OCI-LY7 (cell line): ENCODE measurements around the gene VENTX.

Experiments
- CTCF ChIP-seq: fragments of 200-600 bp; sonication (generic); conservative IDR thresholded peaks from 2 replicates; pipeline ENCODE4 v1.5.1; 2014; ENCODE audit warnings: mild to moderate bottlenecking, antibody characterized with exemption, low read length, moderate library complexity, mixed read lengths
- EZH2phosphoT487 ChIP-seq: fragments of 200-600 bp; sonication (generic); IDR thresholded peaks from 2 replicates; pipeline ENCODE4 v1.6.1; 2018; ENCODE audit warnings: low read depth, borderline replicate concordance, mild to moderate bottlenecking, mixed run types, antibody characterized with exemption, low read length, moderate library complexity, mixed read lengths

GRCh38 chr10:133252223-133252552 lies 14.5 kb downstream of the VENTX start:
- TF ChIP-seq CTCF (no peak), EZH2phosphoT487 (no peak)
